Activated T-cell treated with anti-CD3 and anti-CD28 coated beads, Interleukin-2, amount 50 U/mL, for 1 hour (primary cell): Measurements from ENCODE around the gene NECAB2.
"Not testable (repeated sequence)": the region's sequence is repeated elsewhere in the genome, so short reads cannot be mapped to it uniquely, and the experiment has no call there.

Experiments
- DNase-seq: peaks from one replicate; pipeline ENCODE4 v3.0.0-alpha.2; 2020

NECAB2 gene

DNA sequence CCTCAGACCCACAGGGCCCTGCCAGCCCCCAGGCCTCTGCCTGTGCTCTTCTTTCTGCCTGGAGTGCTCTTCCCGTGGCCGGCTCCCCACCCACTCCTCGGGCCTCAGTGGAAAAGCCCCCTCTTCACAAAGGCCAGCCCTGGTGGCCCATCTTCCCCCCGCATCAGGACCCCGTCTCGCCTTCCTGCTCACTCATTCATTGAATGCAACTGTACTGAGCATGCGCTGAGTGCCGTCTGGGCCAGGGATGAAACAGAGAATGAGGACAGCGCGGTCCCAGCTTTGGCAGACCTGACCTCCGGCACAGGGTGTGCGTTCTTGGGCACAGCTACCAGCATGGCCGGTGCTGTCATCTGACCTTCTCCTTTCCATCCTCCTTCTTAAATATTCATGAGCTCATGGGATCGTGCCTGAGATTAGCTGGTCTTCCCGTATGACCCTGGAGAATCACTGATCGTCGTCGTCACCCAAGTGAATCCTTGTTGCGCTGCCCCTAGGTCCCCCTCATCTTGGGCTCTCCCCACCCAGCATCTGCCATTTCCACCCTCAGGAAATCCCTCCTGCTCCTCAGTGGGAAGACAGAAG, 31.4 kb upstream of the NECAB2 start:
- no peak for DNase-seq

DNA sequence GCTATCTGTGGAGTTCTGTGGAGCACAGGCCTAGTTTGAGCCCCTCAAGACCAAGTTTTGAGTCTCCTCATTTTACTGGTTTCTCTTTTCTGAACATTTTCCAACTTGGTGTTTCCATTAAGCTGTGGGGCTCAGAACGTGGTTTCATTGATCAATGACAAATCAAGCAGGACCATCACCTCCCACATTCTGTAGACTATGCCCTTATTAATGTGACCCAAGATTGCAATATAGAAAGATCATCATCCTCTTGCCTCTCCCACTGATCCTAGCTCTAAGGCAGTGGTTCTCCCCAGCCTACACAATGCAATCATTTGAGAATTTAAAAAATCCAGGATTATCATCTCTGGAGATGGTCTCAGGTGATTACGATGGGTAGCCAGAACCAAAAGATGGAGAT, 30.8 kb upstream of the NECAB2 start:
- DNase-seq, result no peak

GRCh38 chr16:83937922-83938885, 29.8 kb upstream of the NECAB2 start:
- DNase-seq, result no peak

DNA sequence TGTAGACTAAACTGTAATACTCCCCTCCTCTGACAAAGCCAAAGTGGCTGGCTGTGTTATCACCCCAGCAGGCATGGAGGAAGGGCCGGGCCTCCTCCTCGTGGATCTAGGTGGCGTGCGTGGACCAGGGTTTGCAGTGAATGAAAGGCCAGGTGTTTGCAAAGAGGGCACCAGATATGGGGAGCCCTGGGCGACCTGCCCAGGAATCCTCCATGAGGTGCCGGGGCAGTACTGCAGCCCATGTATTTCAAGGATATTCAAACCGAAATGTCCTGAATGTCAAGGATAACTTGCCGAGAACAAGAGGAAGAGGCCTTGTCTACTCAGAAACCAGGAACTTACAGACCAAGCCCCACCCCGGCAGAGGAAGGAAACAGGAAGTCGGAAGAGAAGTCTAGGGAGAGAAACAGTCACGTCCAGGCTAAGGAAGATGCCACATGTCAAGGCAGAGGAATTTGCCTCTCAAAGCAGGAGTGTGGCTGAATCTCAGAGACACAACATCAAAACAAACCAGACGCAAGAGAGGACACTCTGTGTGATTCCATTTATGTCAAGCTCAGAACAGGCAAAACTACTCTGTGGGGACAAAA, 28.7 kb upstream of the NECAB2 start:
- no peak for DNase-seq

DNA sequence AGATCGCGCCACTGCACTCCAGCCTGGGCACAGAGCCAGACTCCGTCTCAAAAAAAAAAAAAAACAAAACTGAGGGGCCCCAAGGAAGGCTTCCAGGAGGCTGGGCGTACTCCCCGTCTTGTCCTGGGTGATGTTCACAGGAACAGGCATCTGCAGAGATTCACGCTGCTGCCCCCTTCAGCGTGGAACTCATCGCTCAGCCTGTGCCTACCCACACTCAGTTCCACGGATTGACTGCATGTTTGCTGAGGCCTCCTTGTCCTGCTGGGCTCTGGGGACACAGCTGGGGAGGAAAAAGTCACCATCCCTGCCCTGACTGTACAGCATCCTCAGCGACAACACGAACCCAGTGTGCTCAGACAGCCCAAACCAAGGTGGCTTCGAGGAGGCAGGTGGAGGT, 27.9 kb upstream of the NECAB2 start:
- no peak for DNase-seq

GRCh38 chr16:83940630-83941378, 27.2 kb upstream of the NECAB2 start:
- DNase-seq, result no peak

- DNase-seq, result not testable (repeated sequence)
Measured at GRCh38 chr16:83941546-83941945, 26.5 kb upstream of the NECAB2 start.

- DNase-seq, result no peak
Measured at GRCh38 chr16:83942074-83942473, 26.0 kb upstream of the NECAB2 start.

GRCh38 chr16:83942815-83943515, 25.1 kb upstream of the NECAB2 start:
- no peak for DNase-seq

DNA sequence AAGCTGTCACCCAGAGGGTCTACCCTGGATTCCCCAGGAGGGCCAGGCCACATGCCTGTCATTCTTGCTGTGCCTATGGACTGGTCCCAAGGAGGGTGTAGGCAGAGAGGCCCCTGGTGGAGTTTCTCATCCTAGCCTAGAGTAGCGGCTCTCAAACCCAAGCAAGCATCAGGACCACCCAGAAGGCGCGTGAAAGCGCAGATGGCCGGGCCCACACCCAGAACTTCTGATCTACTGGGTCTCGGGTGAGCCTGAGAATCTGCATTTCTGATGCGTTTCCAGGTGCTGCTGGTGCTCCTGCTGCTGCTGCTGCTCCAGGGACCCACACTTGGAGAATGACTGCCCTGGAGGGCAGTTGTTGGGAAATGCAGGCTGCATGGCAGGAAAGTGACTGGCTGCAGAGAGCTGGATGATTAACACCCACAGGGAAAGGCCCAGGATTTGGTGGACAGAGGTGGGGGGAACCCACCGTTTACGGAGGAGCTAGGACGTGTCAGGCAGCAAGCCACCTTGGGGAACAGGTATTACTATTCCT, 24.5 kb upstream of the NECAB2 start:
- no peak for DNase-seq

DNA sequence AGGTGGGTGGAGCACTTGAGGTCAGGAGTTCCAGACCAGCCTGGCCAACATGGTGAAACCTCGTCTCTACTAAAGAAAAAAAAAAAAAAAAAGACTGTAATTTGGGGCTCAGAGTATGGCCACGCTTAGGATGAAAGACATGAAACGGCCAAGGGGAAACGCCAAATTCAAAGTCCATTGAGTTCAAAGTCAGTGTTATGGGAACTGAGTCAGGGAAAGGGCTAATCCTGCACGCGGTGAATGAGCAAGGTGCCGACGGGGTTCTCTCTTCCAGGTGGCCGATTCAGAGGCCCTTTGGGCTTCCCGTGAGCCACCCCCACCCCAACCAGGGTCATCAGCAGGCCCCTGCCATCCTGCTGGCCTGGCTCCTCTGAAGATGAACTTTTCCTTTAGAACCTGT, 22.5 kb upstream of the NECAB2 start:
- DNase-seq, result no peak

DNA sequence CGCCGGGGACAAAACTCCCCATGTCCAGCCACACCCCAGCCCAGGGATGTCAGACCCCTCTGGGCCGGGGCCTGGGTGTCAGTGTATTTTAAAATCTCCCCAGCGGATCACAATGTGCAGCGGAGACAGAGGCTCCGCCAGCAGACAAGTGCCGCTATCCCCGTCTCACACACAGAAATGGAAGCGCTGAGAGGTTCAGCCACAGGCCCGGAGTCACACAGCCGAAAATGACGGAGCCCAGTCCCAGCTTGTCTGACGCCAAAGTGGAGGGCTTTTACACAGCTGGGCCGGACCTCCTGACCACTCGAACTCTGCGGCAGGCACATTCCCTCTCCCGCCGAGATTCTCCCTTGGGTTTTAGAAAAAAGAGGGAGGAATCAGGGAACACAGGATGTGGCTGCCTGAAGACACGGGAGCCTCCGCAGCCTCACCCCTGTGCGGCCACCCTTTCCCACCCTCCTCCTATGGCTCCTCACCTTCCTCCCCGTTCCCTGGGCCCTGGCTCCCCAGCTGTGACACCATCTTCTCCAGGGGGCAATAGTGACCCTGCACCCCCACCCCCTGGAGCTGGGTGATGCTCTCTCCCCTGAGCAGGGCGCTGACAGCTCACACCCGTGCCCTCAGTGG, 21.8 kb upstream of the NECAB2 start:
- no peak for DNase-seq

- no peak for DNase-seq
Measured at GRCh38 chr16:83946781-83947566, 21.1 kb upstream of the NECAB2 start.

GRCh38 chr16:83947642-83948234, 20.3 kb upstream of the NECAB2 start:
- DNase-seq, result no peak

- DNase-seq, result no peak
Measured at GRCh38 chr16:83948914-83949723, 18.9 kb upstream of the NECAB2 start.

GRCh38 chr16:83949724-83950001, 18.4 kb upstream of the NECAB2 start:
- DNase-seq, result no peak

DNA sequence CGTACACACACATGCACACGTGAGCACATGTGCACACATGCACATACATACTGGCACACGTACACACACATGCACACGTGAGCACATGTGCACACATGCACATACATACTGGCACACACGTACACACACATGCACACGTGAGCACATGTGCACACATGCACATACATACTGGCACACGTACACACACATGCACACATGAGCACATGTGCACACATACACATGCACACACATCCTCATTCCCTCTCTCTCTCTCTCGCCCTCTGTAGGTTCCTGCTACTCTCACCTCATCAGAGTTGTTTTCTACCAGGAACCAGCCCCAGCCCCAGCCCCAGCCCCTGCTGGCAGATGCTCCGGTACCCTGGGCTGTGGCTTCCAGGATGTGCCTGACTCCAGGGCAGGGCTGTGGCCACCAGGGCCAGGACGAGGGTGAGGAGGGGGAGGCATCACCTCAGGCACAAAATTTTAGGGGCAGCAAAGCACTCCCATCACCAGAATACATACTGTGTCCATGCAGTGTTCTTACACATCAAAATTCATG, 17.1 kb upstream of the NECAB2 start:
- DNase-seq, result not testable (repeated sequence)

GRCh38 chr16:83951544-83951943, 16.5 kb upstream of the NECAB2 start:
- DNase-seq, result no peak

DNA sequence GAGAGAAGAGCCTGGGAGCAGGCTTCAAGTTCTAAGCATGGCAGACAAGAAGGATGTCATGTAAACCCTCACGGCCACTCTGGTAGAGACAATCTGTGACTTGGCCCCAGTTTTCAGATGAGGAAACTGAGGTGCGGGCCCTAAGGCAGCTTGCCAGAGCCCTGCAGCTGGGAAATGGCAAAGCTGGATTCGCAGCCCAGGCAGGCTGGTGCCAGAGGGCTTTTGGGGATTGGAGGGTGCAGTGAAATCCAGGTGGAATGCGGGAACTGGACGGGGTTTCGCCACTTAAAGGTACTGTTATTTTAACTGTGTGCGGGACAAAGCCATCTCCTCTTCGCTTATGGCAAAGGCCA, 15.5 kb upstream of the NECAB2 start:
- DNase-seq, result no peak
